ENCODE measurements around the gene AMDHD2.

DNA sequence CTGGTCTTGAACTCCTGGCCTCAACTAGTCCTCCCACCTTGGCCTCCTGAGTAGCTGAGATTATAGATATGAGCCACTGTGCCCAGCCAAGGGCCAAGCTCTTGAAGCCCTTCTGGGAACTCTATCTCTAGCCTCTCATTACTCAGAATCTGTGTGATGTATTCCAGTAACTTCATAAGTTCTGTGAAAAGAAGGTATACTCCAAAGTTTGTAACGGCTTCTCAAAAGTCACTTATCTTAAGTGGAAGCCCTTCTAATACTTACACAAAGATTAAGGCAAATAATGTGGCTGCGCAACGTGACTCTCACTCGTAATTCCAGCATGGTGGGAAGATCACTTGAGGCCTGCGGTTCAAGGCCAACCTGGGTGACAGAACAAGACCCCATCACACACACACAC, 25.6 kb upstream of the AMDHD2 start:
- TF ChIP-seq, protein P1, sequence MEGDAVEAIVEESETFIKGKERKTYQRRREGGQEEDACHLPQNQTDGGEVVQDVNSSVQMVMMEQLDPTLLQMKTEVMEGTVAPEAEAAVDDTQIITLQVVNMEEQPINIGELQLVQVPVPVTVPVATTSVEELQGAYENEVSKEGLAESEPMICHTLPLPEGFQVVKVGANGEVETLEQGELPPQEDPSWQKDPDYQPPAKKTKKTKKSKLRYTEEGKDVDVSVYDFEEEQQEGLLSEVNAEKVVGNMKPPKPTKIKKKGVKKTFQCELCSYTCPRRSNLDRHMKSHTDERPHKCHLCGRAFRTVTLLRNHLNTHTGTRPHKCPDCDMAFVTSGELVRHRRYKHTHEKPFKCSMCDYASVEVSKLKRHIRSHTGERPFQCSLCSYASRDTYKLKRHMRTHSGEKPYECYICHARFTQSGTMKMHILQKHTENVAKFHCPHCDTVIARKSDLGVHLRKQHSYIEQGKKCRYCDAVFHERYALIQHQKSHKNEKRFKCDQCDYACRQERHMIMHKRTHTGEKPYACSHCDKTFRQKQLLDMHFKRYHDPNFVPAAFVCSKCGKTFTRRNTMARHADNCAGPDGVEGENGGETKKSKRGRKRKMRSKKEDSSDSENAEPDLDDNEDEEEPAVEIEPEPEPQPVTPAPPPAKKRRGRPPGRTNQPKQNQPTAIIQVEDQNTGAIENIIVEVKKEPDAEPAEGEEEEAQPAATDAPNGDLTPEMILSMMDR (IDR thresholded peaks at IDR 0.05; ENCODE audit: low read depth, low read length) = no peak
- TF ChIP-seq POLR2A (IDR thresholded peaks at IDR 0.05; ENCODE audit: extremely low read depth, insufficient read length) (no peak), MYC (IDR thresholded peaks at IDR 0.05; ENCODE audit: low read depth, low read length) (no peak)
- TF ChIP-seq, protein P2, sequence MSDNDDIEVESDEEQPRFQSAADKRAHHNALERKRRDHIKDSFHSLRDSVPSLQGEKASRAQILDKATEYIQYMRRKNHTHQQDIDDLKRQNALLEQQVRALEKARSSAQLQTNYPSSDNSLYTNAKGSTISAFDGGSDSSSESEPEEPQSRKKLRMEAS (IDR thresholded peaks at IDR 0.05; ENCODE audit: low read depth, low read length) = no peak
